C4-2B (cell line): ENCODE data around the gene WWOX.

Experiments
- CTCF ChIP-seq: fragments of 450-650 bp; conservative IDR thresholded peaks from 2 replicates; pipeline ENCODE4 v1.5.1; 2017; ENCODE audit warnings: mild to moderate bottlenecking
- ZFX ChIP-seq: fragments of 450-650 bp; IDR thresholded peaks from 2 replicates; pipeline ENCODE4 v1.6.1; 2017

- TF ChIP-seq CTCF = no peak
- no peak for TF ChIP-seq ZFX
Measured at GRCh38 chr16:78784771-78785170, 685.3 kb downstream of the WWOX start.
